Ramos (cell line): ENCODE results near the gene CHRNA4.

Experiments
- in situ Hi-C: fragments of 300-500 bp; cut with MboI; formaldehyde crosslinking; loops from one replicate; pipeline ENCODE4 v1.14.3; 2022; ENCODE audit warnings: low sequenced_read_pairs; ENCODE audit not compliant: unreplicated experiment

Gene CHRNA4

GRCh38 chr20:63360850-63361518 lies at the start of gene CHRNA4:
Gene CHRNA4 (minus strand): TSS chr20:63361349. CDS start chr20:63361165, 184 bp downstream.
- in situ Hi-C loops: no loop called here

DNA sequence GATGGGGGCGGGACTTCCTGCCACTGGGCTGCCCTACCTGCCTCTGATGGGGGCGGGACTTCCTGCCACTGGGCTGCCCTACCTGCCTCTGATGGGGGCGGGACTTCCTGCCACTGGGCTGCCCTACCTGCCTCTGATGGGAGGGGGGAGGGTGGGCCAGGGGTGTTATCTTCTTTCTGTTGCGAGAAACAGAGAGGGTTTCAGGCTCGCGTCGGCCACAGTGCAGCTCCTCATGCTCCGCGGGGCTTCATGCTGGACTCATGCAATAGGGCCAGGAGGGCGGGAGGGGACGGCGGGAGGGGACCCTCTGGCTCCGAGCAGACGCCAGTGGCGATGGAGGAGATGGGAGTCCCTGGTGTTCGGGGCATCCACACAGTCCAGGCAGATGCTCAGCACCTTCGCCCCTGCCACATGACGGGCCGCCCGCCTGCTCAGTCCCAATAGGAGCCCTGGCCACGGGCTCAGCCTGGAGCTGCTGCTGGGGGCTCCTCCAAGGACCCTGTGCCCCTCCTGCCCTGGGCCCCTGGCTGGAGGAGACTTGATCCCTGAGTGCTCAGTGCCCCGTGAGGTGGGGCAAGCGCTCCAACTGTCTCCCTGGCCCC lies 48.8 kb upstream of the CHRNA4 start:
- in situ Hi-C loops: no loop called here

GRCh38 chr20:63409066-63409833 lies 48.1 kb upstream of the CHRNA4 start:
- in situ Hi-C loops: no loop called here

DNA sequence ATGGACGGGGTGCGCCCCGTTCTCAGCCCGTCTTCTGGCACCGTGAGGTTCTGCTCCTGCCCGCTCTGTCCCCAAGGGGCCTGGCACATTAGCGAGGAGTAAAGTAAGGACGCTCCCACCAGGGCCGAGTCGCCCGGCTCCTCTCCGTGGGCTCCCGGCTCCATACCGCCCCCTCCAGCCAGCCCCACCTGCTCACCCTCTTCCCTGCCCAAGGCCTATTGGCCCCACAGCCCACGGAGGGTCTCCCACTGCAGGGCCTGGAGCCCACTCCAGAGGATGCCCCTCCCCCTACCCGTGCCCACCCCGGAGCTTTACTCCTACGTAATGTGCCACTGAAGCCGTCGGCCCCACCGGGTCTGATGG lies 47.5 kb upstream of the CHRNA4 start:
- in situ Hi-C loops: no loop called here

DNA sequence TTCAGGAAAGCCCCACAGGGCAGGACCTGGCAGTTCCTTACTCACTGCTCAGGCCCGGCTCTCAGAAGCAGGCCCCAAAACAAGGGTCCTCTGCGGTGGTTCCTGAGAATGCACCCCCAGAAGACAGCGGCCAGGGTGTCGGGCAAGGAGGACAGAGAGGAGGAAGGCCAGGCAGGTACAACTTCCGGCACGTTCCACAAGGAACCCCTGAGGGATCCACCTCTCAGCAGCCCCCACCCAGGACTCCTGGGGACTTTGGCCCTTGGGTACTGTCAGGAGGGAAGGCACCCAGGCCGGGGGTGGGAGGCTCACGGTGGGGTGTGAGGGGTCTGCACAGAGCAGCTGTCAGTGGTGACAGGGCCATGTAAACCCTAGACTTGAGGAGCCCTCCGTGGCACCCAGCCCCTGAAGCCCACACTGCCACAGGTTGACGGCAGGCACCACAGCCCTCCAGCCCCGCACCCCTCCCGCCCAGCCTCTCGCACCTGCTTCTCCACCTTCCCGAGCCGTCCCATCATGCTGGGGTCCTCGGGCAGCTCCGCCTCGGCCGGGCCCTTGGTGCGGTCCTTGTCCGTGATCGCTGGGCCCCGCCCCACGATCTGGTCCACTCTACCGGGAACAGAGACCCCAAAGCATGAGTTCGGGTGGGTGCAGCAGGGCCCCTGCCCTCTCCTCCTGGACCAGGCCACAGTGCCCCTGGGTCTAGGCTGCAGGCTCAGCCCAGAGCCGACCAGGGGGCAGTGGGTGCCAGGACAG lies 47.0 kb upstream of the CHRNA4 start:
- in situ Hi-C loops: no loop called here

GRCh38 chr20:63406617-63407245 lies 45.6 kb upstream of the CHRNA4 start:
- in situ Hi-C loops: no loop called here

DNA sequence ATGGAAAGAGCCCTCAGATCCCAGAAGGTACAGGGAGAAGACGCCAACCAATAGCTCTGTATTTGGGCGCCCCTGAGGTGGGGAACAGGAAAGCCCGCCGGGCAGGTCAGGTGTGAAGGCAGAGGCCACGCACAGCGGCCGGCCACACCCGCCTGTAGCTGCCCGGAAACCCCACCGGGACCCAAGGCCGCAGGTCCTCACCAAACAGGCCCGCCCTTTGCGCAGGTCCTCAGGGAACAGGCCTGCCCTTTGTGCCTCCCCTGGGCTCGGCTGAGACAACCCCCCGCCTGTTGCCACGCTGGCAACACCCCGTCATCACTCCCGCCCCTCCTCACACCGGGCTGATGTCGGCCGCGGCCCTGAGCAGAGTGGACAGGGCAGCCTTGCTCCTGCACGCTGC lies 44.9 kb upstream of the CHRNA4 start:
- in situ Hi-C loops: no loop called here

DNA sequence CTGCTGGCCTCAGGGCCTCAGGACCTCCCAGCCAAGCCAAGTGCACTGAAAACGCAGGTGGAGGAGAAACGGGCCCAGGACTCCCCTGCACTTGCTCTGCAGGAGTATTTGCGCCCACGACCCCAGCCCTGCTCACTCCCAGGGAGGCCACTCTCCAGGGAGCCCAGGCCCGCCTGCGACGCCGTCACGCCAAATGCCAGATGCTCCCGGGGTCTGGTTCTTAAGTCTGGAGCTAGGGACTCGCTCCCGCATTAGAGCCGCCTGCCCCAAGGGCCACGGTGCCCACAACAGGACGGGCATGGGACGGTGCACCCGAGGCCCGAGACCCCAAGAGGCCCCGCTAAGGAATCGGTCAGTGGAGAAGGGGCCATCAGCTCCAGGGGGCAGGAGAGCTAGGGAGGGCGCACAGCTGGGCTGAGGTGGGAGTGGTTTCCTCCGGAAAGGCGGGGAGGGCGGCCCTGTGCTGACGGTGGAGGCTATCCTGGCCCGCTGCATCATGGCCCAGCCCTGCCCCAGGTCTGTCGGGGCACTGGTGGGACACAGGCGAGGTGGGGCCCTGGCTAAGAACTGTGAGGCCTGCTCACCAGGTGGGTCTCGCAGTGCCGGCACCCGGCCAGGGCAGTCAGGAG lies 44.1 kb upstream of the CHRNA4 start:
- in situ Hi-C loops: no loop called here

DNA sequence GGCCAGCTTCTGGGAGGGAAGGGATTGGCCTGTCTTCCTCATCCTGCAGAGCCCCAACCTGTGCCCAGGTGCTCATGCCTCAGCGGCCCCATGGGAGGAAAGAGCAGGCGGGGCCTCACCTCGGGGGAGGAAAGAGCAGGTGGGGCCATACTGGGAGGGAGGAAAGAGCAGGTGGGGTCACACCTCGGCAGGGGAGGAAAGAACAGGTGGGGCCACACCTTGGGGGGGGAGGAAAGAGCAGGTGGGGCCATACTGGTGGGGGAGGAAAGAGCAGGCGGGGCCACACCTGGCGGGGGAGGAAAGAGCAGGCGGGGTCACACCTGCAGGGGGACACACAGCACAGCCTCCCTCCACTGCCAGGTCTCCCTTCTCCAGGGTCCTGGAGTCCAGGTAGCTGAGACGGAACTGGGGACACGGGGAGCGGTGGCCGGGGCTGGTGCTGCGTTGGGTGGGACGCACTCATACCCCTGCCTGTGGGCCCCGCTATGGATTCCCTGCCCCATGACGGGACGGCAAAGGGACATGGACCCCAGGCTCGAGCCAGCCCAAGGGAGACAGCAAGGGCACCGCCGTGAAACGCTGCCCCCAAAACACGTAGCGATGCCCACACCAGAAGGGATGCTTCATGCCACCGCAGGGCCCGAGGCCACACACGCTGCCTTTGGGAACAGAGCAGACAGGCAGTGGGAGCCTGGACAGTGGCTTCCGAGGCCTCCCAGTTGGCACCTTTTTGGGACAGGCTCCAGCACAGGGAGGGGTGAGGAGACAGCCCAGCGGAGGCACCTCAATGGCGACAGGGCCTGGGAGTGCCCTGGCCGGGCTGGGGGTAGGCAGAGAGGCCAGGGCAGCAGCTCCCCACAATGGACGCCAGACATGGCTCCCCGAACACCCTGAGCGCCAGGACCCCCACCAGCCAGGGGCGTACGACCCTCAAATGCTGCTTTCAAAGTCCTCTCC lies 43.3 kb upstream of the CHRNA4 start:
- in situ Hi-C loops: no loop called here

DNA sequence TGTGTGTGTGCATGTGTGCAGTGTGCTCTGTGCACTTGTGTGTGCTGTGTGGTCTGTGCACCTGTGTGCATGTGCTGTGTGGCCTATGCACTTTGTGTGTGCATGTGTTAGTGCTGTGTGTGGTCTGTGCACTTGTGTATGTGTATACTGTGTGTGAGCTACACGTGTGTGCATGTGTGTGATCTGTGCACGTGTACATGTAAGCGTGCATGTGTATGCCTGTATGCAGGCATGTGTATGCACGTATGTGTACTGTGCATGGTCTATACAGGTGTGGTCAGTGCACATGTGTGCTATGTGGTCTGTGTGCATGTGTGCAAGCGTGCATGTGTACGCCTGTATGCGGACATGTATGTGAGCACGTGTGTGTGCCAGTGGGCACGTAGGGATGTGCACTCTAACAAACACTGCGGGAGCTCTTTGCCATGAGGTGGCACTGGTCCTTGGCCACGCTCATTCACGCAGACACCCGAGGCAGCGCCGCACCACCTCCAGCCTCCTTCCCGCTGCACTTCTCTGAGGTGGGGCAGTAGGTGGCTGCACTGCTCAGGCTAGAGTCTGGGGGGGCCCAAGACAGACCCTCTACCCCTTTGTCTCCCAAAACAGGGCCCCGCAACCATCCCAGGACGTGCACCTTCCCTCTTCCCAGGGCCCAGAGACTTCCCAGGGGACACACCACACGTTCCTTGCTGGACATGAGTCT lies 42.4 kb upstream of the CHRNA4 start:
- in situ Hi-C loops: no loop called here

DNA sequence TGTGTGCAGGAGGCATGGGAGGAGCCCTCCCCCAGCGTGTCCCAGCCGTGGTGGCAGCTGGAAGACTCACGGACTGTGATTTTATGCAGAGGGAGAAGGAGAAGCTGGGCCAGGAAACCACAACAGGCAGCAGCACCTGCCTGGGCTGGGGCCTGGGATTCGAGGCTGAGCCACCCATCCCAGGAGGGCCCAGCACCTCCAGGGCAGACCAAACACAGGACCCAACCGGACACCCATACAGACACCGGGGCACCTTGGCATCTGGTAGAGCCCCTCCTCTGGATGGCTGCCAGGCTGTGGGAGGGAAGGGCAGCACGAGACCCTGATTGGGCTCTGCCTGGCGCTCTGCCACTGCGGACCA lies 41.7 kb upstream of the CHRNA4 start:
- in situ Hi-C loops: no loop called here

DNA sequence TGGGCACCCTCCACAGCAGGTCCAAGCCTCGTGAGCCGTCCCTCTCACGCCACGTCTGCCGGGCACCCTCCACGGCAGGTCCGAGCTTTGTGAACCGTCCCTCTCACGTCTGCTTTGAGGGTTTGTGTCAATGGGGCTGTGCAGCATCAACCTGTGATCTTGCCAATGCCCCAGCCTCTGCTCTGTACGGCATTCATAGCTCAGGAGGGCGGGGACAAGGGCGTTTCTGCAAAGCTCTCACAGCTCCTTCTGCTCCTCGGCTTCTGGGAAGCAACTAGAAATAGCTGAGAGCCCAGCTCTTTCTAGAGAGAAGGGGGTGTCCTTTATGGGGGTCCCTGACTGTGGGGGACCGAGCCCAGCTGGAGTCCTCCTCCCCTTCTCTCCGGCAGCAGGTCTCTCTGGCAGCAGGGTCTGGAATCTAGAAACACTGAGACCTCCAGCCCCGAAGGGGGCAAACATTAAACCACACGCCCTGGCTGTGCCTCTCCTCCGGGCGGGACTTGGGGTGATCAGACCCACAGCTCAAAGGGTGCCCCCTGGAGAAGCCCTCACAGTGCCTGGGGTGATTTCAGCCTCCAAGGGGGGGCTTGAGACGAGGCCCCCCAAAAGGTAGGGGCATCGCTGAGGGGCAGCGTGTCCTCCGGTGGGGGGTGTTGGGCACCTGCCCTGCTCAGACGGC lies 41.2 kb upstream of the CHRNA4 start:
- in situ Hi-C loops: no loop called here

GRCh38 chr20:63401384-63402110 lies 40.4 kb upstream of the CHRNA4 start:
- in situ Hi-C loops: no loop called here

GRCh38 chr20:63400486-63401210 lies 39.5 kb upstream of the CHRNA4 start:
- in situ Hi-C loops: no loop called here

DNA sequence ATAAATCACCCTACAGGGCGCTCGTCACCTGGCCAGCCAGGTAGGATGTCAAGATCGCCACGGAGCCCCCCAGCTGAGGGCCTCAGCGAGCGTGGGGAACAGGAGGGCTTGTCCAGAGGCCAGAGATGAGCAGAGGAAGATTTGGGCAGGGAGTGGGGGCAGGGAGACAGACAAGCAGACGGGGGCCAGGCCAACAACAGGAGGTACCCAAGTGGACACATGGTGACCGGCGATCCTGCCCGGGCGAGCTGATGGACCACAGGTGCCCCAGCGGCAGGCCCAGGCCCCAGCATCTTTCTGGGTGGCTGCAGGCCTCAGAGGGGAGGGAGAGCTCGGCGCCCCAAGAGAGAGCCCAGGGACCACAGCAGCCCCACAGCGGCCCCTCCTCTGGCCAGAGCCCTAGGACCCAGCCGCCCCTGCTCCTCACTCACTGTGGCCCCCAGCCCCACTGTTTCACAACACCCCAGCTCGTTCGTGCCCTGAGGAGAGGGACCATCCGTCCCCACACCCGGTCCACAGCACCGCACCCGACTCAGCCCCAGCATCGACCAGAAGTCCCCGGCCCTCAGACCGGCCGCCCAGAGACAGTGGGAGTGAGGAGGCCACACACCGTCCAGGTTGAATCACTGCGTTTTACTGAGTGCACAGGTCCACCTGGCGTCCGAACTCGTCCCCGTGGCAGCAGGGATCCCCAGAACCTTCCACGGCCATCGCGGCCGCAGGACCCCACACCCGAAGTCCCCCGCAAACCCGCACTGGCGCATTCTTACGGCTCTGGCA lies 38.6 kb upstream of the CHRNA4 start:
- in situ Hi-C loops: no loop called here
